ENCODE data around the gene ZNRF4.

Gene ZNRF4

GRCh38 chr19:5443723-5444122, 11.5 kb upstream of the ZNRF4 start:
- DNase-seq = no peak

GRCh38 chr19:5444431-5444830, 10.8 kb upstream of the ZNRF4 start:
- DNase-seq = no peak

GRCh38 chr19:5445071-5445470, 10.1 kb upstream of the ZNRF4 start:
- DNase-seq = no peak

GRCh38 chr19:5445561-5446055, 9.6 kb upstream of the ZNRF4 start:
- no peak for DNase-seq

- no peak for DNase-seq
Observed at GRCh38 chr19:5447700-5448311, 7.4 kb upstream of the ZNRF4 start.

GRCh38 chr19:5448374-5448773, 6.8 kb upstream of the ZNRF4 start:
- no peak for DNase-seq

- DNase-seq = no peak
Observed at GRCh38 chr19:5450482-5451126, 4.6 kb upstream of the ZNRF4 start.

GRCh38 chr19:5451494-5451893, 3.7 kb upstream of the ZNRF4 start:
- DNase-seq = no peak

GRCh38 chr19:5452594-5453565, 2.3 kb upstream of the ZNRF4 start:
- no peak for DNase-seq

- no peak for DNase-seq
Observed at GRCh38 chr19:5454743-5455142, 474 bp upstream of the ZNRF4 start.

- no peak for DNase-seq
Observed at GRCh38 chr19:5456130-5456840, 1.1 kb downstream of the ZNRF4 start.

- no peak for DNase-seq
Observed at GRCh38 chr19:5456841-5457200, 1.6 kb downstream of the ZNRF4 start.

GRCh38 chr19:5457709-5458108, 2.5 kb downstream of the ZNRF4 start:
- no peak for DNase-seq

- DNase-seq = no peak
Observed at GRCh38 chr19:5458420-5458819, 3.2 kb downstream of the ZNRF4 start.

- DNase-seq = no peak
Observed at GRCh38 chr19:5459360-5459759, 4.1 kb downstream of the ZNRF4 start.

GRCh38 chr19:5460748-5461147, 5.5 kb downstream of the ZNRF4 start:
- DNase-seq = no peak

- no peak for DNase-seq
Observed at GRCh38 chr19:5463959-5464358, 8.7 kb downstream of the ZNRF4 start.

- DNase-seq = no peak
Observed at GRCh38 chr19:5466072-5466471, 10.9 kb downstream of the ZNRF4 start.

GRCh38 chr19:5466814-5467291, 11.6 kb downstream of the ZNRF4 start:
- DNase-seq = no peak

GRCh38 chr19:5470264-5470671, 15.1 kb downstream of the ZNRF4 start:
- DNase-seq = no peak

- DNase-seq = no peak
Observed at GRCh38 chr19:5472286-5472685, 17.1 kb downstream of the ZNRF4 start.

- no peak for DNase-seq
Observed at GRCh38 chr19:5473646-5474045, 18.4 kb downstream of the ZNRF4 start.

All from stimulated activated CD4-positive, alpha-beta T cell treated with anti-CD3 and anti-CD28 coated beads, Interleukin-4, amount 100 ng/mL, for 4 hours (primary cell).